ENCODE data around the gene GUCY1A2.
"Not testable (repeated sequence)": the region's sequence is repeated elsewhere in the genome, so short reads cannot be mapped to it uniquely, and the experiment has no call there.

The GUCY1A2 gene

DNA sequence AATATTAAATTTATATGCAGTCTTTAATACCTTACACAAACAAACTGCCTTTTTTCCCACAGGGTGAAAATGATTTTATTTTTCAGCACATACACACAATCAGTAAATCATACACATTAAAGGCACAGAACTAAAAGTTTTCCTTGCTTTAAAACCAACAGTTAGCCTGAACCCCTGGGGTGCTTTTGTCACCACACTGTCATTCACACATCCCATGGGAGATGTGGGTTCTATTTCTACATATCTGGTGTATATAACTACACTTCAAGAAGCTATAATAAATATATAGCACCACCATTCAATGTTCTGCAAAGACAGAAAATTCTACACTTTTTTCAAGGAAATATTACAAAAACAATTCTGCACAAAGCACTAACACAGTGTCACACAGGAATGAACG lies 197.0 kb downstream of the GUCY1A2 start:
- no peak overlapping the region for H3K27ac ChIP-seq
- peaks cover 11% of the 10 kb centered on the region for H3K4me1 ChIP-seq
- peak overlapping the region; percentile 3 for H3K4me2 ChIP-seq
- H3K9ac ChIP-seq, result no peak overlapping the region
- H3K4me3 ChIP-seq, result no peak overlapping the region
- no peaks in the 10 kb centered on the region for H4K20me1 ChIP-seq
- no peaks in the 10 kb centered on the region for H3K36me3 ChIP-seq
- no peaks in the 10 kb centered on the region for H3K27me3 ChIP-seq
- TF ChIP-seq Cebpa-rat (IDR thresholded peaks at IDR 0.05), result no peak
- H3K9me3 ChIP-seq, result no peaks in the 10 kb centered on the region

GRCh38 chr11:106818443-106818842 lies 199.8 kb downstream of the GUCY1A2 start:
- Histone ChIP-seq H3K27ac (no peak overlapping the region), H3K4me2 (no peak overlapping the region), H3K27me3 (no peaks in the 10 kb centered on the region), H4K20me1 (no peaks in the 10 kb centered on the region), H3K9me3 (no peaks in the 10 kb centered on the region), H3K36me3 (no peaks in the 10 kb centered on the region), H3K9ac (no peak overlapping the region), H3K4me1 (peaks cover 11% of the 10 kb centered on the region), H3K4me3 (no peak overlapping the region)
- no peak for TF ChIP-seq Cebpa-rat (IDR thresholded peaks at IDR 0.05)

GRCh38 chr11:106815209-106815608 lies 203.1 kb downstream of the GUCY1A2 start:
- no peaks in the 10 kb centered on the region for H3K4me1 ChIP-seq
- H3K9me3 ChIP-seq, result no peaks in the 10 kb centered on the region
- no peak for TF ChIP-seq Cebpa-rat (IDR thresholded peaks at IDR 0.05)

DNA sequence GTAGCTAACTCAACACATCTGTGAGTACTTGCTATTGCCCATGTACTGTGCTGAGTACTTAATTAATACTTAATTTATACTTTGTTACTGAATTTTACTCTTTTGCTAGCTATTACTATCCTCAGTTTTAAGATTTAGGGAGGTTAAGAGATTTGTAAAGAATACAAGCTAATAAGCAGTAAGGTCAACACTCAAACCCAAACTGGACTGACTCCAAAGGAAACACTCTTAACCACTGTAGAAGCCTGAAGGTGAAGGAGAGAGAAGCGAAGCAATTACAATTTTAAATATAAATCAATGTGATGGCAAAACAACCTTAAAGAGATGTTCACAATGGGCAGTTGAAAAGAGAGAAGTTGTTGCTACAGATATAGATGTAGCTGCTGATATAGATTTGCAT lies 204.5 kb downstream of the GUCY1A2 start:
- Histone ChIP-seq H4K20me1 (no peaks in the 10 kb centered on the region), H3K4me2 (no peak overlapping the region), H3K27me3 (no peaks in the 10 kb centered on the region), H3K9me3 (no peaks in the 10 kb centered on the region), H3K27ac (no peak overlapping the region), H3K4me3 (no peak overlapping the region), H3K36me3 (no peaks in the 10 kb centered on the region), H3K4me1 (no peaks in the 10 kb centered on the region), H3K9ac (no peak overlapping the region)
- no peak for TF ChIP-seq Cebpa-rat (IDR thresholded peaks at IDR 0.05)

More at GRCh38 chr11:106815209-106815608, 203.1 kb downstream of the GUCY1A2 start:
- Histone ChIP-seq H4K20me1 (no peaks in the 10 kb centered on the region), H3K27ac (no peak overlapping the region), H3K4me3 (no peak overlapping the region), H3K4me2 (no peak overlapping the region), H3K27me3 (no peaks in the 10 kb centered on the region), H3K9ac (no peak overlapping the region), H3K36me3 (no peaks in the 10 kb centered on the region)

DNA sequence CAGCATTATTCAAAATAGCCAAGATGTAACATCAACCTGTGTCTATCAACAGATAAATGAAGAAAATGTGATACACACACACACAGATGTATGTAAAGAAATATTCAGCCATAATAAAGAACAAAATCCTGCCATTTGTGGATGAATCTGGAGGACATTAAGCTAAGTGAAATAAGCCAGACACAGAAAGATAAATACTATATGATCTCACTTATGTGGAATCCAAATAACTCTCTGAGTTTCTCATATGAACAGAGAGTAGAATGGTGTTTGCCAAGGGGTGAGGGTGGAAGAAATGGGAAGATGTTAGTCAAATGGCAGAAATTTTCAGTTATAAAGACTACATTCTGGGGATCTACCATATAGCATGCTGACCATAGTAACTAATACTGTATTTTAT lies 224.2 kb downstream of the GUCY1A2 start:
- Histone ChIP-seq H3K4me1 (no peaks in the 10 kb centered on the region), H4K20me1 (no peaks in the 10 kb centered on the region), H3K4me3 (no peak overlapping the region), H3K27ac (no peak overlapping the region), H3K9ac (no peak overlapping the region), H3K4me2 (no peak overlapping the region), H3K36me3 (no peaks in the 10 kb centered on the region), H3K9me3 (no peaks in the 10 kb centered on the region), H3K27me3 (no peaks in the 10 kb centered on the region)
- no peak for TF ChIP-seq Cebpa-rat (IDR thresholded peaks at IDR 0.05)

DNA sequence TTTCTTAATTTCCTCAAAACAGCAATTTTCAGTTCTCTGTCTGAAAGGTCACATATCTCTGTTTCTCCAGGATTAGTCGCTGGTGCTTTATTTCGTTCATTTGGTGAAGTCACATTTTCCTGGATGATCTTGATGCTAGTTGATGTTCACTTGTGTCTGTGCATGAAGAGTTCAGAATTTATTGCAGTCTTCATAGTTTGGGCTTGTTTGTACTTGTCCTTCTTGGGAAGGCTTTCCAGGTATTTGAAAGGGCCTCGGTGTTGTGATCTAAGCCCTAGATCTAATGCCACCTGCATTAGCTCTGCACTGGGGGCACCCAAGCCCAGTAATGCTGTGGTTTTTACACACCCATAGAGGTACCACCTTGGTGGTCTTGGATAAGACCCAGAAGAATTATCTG lies 228.9 kb downstream of the GUCY1A2 start:
- TF ChIP-seq Cebpa-rat (IDR thresholded peaks at IDR 0.05), result no peak

DNA sequence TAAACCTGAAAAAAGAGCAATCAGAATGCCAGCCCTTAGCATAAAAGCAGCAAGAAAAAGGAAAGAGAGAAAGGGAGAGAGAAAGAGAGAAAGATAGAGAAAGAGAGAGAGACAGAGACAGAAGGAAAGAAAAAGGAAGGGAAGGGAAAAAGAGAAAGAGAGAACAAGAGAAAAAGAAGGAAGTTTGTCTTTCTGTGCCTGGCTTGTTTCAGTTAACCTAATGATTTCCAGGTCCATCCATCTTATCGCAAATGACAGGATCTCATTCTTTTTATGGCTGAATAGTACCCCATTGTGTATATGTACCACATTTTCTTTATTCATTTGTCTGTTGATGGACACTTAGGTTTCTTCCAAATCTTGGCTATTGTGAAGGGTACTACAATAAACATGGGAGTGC lies 230.8 kb downstream of the GUCY1A2 start:
- no peaks in the 10 kb centered on the region for H4K20me1 ChIP-seq
- no peak overlapping the region for H3K9ac ChIP-seq
- H3K27me3 ChIP-seq, result no peaks in the 10 kb centered on the region
- no peaks in the 10 kb centered on the region for H3K9me3 ChIP-seq
- H3K4me1 ChIP-seq, result no peaks in the 10 kb centered on the region
- no peak for TF ChIP-seq Cebpa-rat (IDR thresholded peaks at IDR 0.05)
- H3K27ac ChIP-seq, result no peak overlapping the region
- H3K4me3 ChIP-seq, result no peak overlapping the region
- H3K4me2 ChIP-seq, result no peak overlapping the region
- no peaks in the 10 kb centered on the region for H3K36me3 ChIP-seq

More for the DNA sequence above, 228.9 kb downstream of the GUCY1A2 start:
- Histone ChIP-seq H3K27me3 (no peaks in the 10 kb centered on the region), H3K9me3 (no peaks in the 10 kb centered on the region), H3K36me3 (no peaks in the 10 kb centered on the region), H3K4me1 (no peaks in the 10 kb centered on the region), H4K20me1 (no peaks in the 10 kb centered on the region), H3K9ac (no peak overlapping the region), H3K4me2 (no peak overlapping the region), H3K27ac (no peak overlapping the region), H3K4me3 (no peak overlapping the region)

DNA sequence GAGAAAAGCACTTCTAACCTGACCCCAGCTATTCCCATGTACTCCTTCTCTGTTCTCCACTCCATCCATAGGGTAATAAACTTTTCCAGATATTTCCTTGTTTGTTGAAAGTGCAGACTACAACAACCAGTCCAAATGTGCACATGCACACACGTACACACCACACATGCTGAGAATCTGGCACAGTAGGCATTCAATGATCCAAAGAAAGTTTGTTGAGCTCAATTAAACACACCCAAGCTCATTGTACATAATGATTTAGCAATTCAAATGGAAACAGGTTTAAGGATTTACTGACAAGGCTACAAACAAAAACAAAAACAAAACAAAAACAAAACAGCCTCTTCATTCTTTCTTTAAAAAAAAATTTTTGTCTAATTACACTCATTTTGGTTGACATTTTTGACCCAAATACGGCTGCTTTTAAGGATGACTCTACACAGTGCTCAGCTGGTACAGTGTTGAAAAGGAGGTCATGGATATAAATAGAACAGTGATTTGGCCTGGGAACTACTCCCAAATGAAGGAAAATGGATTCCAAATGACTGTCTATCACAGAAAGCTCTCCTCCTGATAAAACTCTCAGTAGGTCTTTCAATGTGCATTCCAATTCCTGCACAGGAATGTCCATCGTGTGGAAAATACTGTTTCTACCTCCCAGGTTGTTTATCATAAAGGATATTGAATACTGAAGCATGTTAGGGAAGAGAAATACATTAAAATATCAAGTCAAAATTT lies 232.2 kb downstream of the GUCY1A2 start:
- Histone ChIP-seq H3K27me3 (no peaks in the 10 kb centered on the region), H3K9ac (no peak overlapping the region), H3K4me3 (no peak overlapping the region), H3K9me3 (no peaks in the 10 kb centered on the region), H3K4me1 (no peaks in the 10 kb centered on the region), H3K27ac (no peak overlapping the region), H4K20me1 (no peaks in the 10 kb centered on the region), H3K4me2 (no peak overlapping the region), H3K36me3 (no peaks in the 10 kb centered on the region)
- TF ChIP-seq Cebpa-rat (IDR thresholded peaks at IDR 0.05), result no peak

GRCh38 chr11:106777302-106777701 lies 241.0 kb downstream of the GUCY1A2 start:
- H3K4me2 ChIP-seq, H3K9me3 ChIP-seq: not testable (repeated sequence)

GRCh38 chr11:106770489-106771085 lies 247.7 kb downstream of the GUCY1A2 start:
- no peak overlapping the region for H3K4me2 ChIP-seq
- no peaks in the 10 kb centered on the region for H3K9me3 ChIP-seq
- H3K4me3 ChIP-seq, result no peak overlapping the region
- no peak overlapping the region for H3K27ac ChIP-seq
- no peaks in the 10 kb centered on the region for H3K36me3 ChIP-seq
- H3K9ac ChIP-seq, result no peak overlapping the region
- H4K20me1 ChIP-seq, result no peaks in the 10 kb centered on the region
- H3K27me3 ChIP-seq, result no peaks in the 10 kb centered on the region
- H3K4me1 ChIP-seq, result no peaks in the 10 kb centered on the region
- TF ChIP-seq Cebpa-rat (IDR thresholded peaks at IDR 0.05), result no peak

More at GRCh38 chr11:106777302-106777701, 241.0 kb downstream of the GUCY1A2 start:
- not testable (repeated sequence) for H3K27me3 ChIP-seq, H3K9ac ChIP-seq, H4K20me1 ChIP-seq, H3K4me1 ChIP-seq, H3K4me3 ChIP-seq, H3K27ac ChIP-seq, H3K36me3 ChIP-seq
